H1 (cell line): Measurements from ENCODE around the gene PCDHB8. TPM values are rescaled to one million over a fixed set of nuclear protein-coding genes. Genes with fewer than 3 reads are reported as not detected.
"Not testable (repeated sequence)": the region's sequence is repeated elsewhere in the genome, so short reads cannot be mapped to it uniquely, and the experiment has no call there.

Experiments
- CTCF ChIA-PET: fragments of 300-600 bp; sonication (Branson Sonifier 250); formaldehyde crosslinking; loops from one replicate; lab custom pipeline; 2021; ENCODE audit not compliant: partially characterized antibody; lab: Charles Lee
- POLR2A ChIA-PET: fragments of 300-600 bp; sonication (Branson Sonifier 250); formaldehyde crosslinking; loops from one replicate; lab custom pipeline; 2021; ENCODE audit warnings: inconsistent platforms; ENCODE audit not compliant: partially characterized antibody; lab: Charles Lee
- DNase-seq, 2 experiments: peaks; one replicate each; pipeline versions ENCODE4 v3.0.0 to v3.0.0-alpha.2; 2010 to 2022; ENCODE audit warnings: low spot score in 2 of 2, low read depth in 1 of 2, mixed read lengths in 1 of 2
- FAIRE-seq: peaks from 2 replicates; lab custom pipeline; 2011; peaks lifted over from hg19 to GRCh38; lab: Jason Lieb, UNC
- H2AFZ ChIP-seq: 2 replicates; pipeline ENCODE4 v1.8.1; 2012; ENCODE audit warnings: low read length, inconsistent platforms
- H2AK5ac ChIP-seq: 2 replicates; pipeline ENCODE4 v1.6.1; 2013; ENCODE audit warnings: low read depth, low read length
- H2BK120ac ChIP-seq: replicated peaks from 2 replicates; pipeline ENCODE3; 2013; ENCODE audit warnings: low read depth, low read length, inconsistent platforms
- H2BK12ac ChIP-seq: 2 replicates; pipeline ENCODE4 v1.6.1; 2013; ENCODE audit warnings: low read depth, low read length
- H2BK15ac ChIP-seq: 2 replicates; pipeline ENCODE4 v1.6.1; 2013; ENCODE audit warnings: low read length
- H2BK20ac ChIP-seq: 2 replicates; pipeline ENCODE4 v1.6.1; 2013; ENCODE audit warnings: low read length
- H2BK5ac ChIP-seq: 2 replicates; pipeline ENCODE4 v1.6.1; 2013; ENCODE audit warnings: low read depth, low read length
- H3K14ac ChIP-seq: 2 replicates; pipeline ENCODE4 v1.6.1; 2013; ENCODE audit warnings: inconsistent platforms; ENCODE audit not compliant: insufficient read length
- H3K18ac ChIP-seq: 2 replicates; pipeline ENCODE4 v1.6.1; 2013; ENCODE audit warnings: low read length; ENCODE audit errors: extremely low read depth
- H3K23ac ChIP-seq: 2 replicates; pipeline ENCODE4 v1.6.1; 2013; ENCODE audit warnings: inconsistent platforms; ENCODE audit not compliant: insufficient read length
- H3K23me2 ChIP-seq: 2 replicates; pipeline ENCODE4 v1.6.1; 2013; ENCODE audit warnings: low read depth, low read length
- H3K27ac ChIP-seq: 2 replicates; pipeline ENCODE4 v1.6.1; 2011; ENCODE audit warnings: low read depth, low read length, inconsistent platforms
- H3K27me3 ChIP-seq, 4 experiments: replicated peaks in 1 of 4; 1 replicate in 1 of 4; 2 replicates in 3 of 4; pipeline versions ENCODE4 v1.6.1 to v1.8.1; 2011 to 2013; ENCODE audit warnings: low read length in 3 of 4, mild to moderate bottlenecking in 3 of 4, inconsistent platforms in 2 of 4, mixed read lengths in 2 of 4, moderate library complexity in 1 of 4; ENCODE audit not compliant: control insufficient read depth in 3 of 4, insufficient read depth in 3 of 4; ENCODE audit errors: extremely low read depth in 1 of 4
- H3K36me3 ChIP-seq, 4 experiments: 2 replicates each; pipeline versions ENCODE4 v1.6.1 to v1.8.1; 2011 to 2013; ENCODE audit warnings: mild to moderate bottlenecking in 4 of 4, low read length in 3 of 4, moderate library complexity in 2 of 4, control low read depth in 1 of 4, inconsistent platforms in 1 of 4; ENCODE audit not compliant: insufficient read depth in 4 of 4, control insufficient read depth in 2 of 4
- H3K4ac ChIP-seq: replicated peaks from 2 replicates; pipeline ENCODE3; 2013; ENCODE audit warnings: low read length, low read depth, mixed read lengths, inconsistent platforms; ENCODE audit not compliant: insufficient read length
- H3K4me1 ChIP-seq, 4 experiments: replicated peaks in 1 of 4; 1 replicate in 1 of 4; 2 replicates in 3 of 4; pipeline versions ENCODE4 v1.6.1 to v1.8.1; 2011 to 2013; ENCODE audit warnings: low read length in 3 of 4, inconsistent platforms in 2 of 4, mixed read lengths in 1 of 4; ENCODE audit not compliant: insufficient read depth in 4 of 4, control insufficient read depth in 3 of 4
- H3K4me2 ChIP-seq, 2 experiments: 2 replicates each; pipeline versions ENCODE4 v1.6.1 to v1.8.1; 2011 to 2013; ENCODE audit warnings: low read depth in 2 of 2, low read length in 2 of 2, control low read depth in 1 of 2, inconsistent platforms in 1 of 2, mild to moderate bottlenecking in 1 of 2; ENCODE audit not compliant: insufficient read depth in 1 of 2
- H3K4me3 ChIP-seq, 4 experiments: fragments of 200-600, 300-600 bp in 1 of 4; sonication (generic), shearing (Covaris generic), sonication (Bioruptor Twin) in 1 of 4; 2 replicates each; pipeline versions ENCODE4 v1.5.1 to v1.8.1; 2011 to 2016; ENCODE audit warnings: low read length in 4 of 4, low read depth in 3 of 4, control low read depth in 2 of 4, inconsistent platforms in 2 of 4, mild to moderate bottlenecking in 2 of 4, mixed read lengths in 1 of 4, moderate library complexity in 1 of 4; ENCODE audit not compliant: insufficient read depth in 2 of 4; ENCODE audit errors: extremely low read depth in 1 of 4
- H3K56ac ChIP-seq: replicated peaks from 2 replicates; pipeline ENCODE3; 2013; ENCODE audit warnings: low read depth, mild to moderate bottlenecking, mixed read lengths, low read length, inconsistent platforms; ENCODE audit not compliant: insufficient read length
- H3K79me1 ChIP-seq: 2 replicates; pipeline ENCODE4 v1.6.1; 2013; ENCODE audit warnings: low read depth, low read length, control low read depth
- H3K79me2 ChIP-seq, 2 experiments: 2 replicates each; pipeline versions ENCODE4 v1.6.1 to v1.8.1; 2012 to 2013; ENCODE audit warnings: low read length in 2 of 2, mild to moderate bottlenecking in 2 of 2, inconsistent platforms in 1 of 2; ENCODE audit not compliant: insufficient read depth in 2 of 2, control insufficient read depth in 1 of 2
- H3K9ac ChIP-seq, 4 experiments: replicated peaks in 1 of 4; 1 replicate in 1 of 4; 2 replicates in 3 of 4; pipeline versions ENCODE4 v1.6.1 to v1.8.1; 2011 to 2013; ENCODE audit warnings: low read depth in 3 of 4, low read length in 3 of 4, control low read depth in 2 of 4, mild to moderate bottlenecking in 2 of 4, moderate library complexity in 2 of 4, inconsistent platforms in 1 of 4; ENCODE audit errors: extremely low read depth in 1 of 4
- H3K9me3 ChIP-seq, 2 experiments: 2 replicates each; pipeline versions ENCODE4 v1.6.1 to v1.8.1; 2012 to 2013; ENCODE audit warnings: mild to moderate bottlenecking in 2 of 2, moderate library complexity in 2 of 2, control low read depth in 1 of 2, inconsistent platforms in 1 of 2, low read depth in 1 of 2, low read length in 1 of 2, mixed read lengths in 1 of 2; ENCODE audit not compliant: insufficient read depth in 2 of 2
- H4K20me1 ChIP-seq, 2 experiments: replicated peaks in 1 of 2; 2 replicates each; pipeline versions ENCODE3 to v1.8.1; 2011 to 2013; ENCODE audit warnings: inconsistent platforms in 2 of 2, low read length in 2 of 2, mild to moderate bottlenecking in 1 of 2; ENCODE audit not compliant: insufficient read depth in 2 of 2, control insufficient read depth in 1 of 2
- H4K5ac ChIP-seq: 2 replicates; pipeline ENCODE4 v1.6.1; 2013; ENCODE audit warnings: low read length, low read depth, mixed read lengths, inconsistent platforms; ENCODE audit not compliant: insufficient read length
- H4K8ac ChIP-seq: 2 replicates; pipeline ENCODE4 v1.8.0; 2013; ENCODE audit warnings: mild to moderate bottlenecking, moderate library complexity, low read length, inconsistent platforms; ENCODE audit not compliant: insufficient read depth; ENCODE audit errors: extremely low read depth
- H4K91ac ChIP-seq: replicated peaks from 2 replicates; pipeline ENCODE3; 2013; ENCODE audit warnings: low read length, mixed read lengths, inconsistent platforms; ENCODE audit not compliant: insufficient read length
- WGBS, 2 experiments: shearing (Covaris generic) in 1 of 2; methylation state at CpG; one replicate each; pipeline versions ENCODE4 v1.1.6 to v1.1.7; 2013 to 2015; ENCODE audit warnings: low lambda C conversion rate in 2 of 2, mixed read lengths in 2 of 2, inconsistent platforms in 1 of 2, low coverage in 1 of 2, missing lambda C conversion rate in 1 of 2; ENCODE audit not compliant: insufficient replicate concordance in 2 of 2, insufficient coverage in 1 of 2, insufficient read length in 1 of 2; ENCODE audit errors: extremely low coverage in 1 of 2, missing lambda C conversion rate in 1 of 2; 5-methylcytosine and 5-hydroxymethylcytosine counted together
- polyA plus RNA-seq, 7 experiments: library from polyadenylated mRNA; depleted of rRNA in 3 of 7; stranded (reverse) in 5 of 7; unstranded in 2 of 7; fragments of >200 nt in 5 of 7; fragments of 200-250 nt in 2 of 7; gene quantifications; 1 replicate in 5 of 7; 2 replicates in 1 of 7; 4 replicates in 1 of 7; pipeline versions ENCODE4 v1.2.1 to v1.2.3, GENCODE V29; 2011 to 2013; ENCODE audit warnings: missing spikeins in 2 of 7, mixed read lengths in 2 of 7
- total RNA-seq: library from RNA; stranded (reverse); fragmentation: NEBNext Ultra II Directional; extraction: Animal tissue kit (Norgen Biotek cat#: 25700); gene quantifications from 2 replicates; pipeline ENCODE4 v1.2.1, GENCODE V29; 2021

Gene PCDHB8
- total and polyA plus RNA-seq, 2 of the 8 experiments (the other 6 are each of a cell fraction or from before 2014, with no cell fraction given), result 0.24 to 1.1 TPM

- H3K27ac ChIP-seq, H3K79me2 ChIP-seq, H3K79me1 ChIP-seq, H4K5ac ChIP-seq, H4K20me1 ChIP-seq, H3K4me2 ChIP-seq, H2BK15ac ChIP-seq, H2BK120ac ChIP-seq, H3K14ac ChIP-seq, H4K91ac ChIP-seq, H2BK5ac ChIP-seq, H3K23ac ChIP-seq, H3K4me3 ChIP-seq, H3K36me3 ChIP-seq, H2AK5ac ChIP-seq, DNase-seq, FAIRE-seq, H3K23me2 ChIP-seq, H3K56ac ChIP-seq, H2BK12ac ChIP-seq, H3K9me3 ChIP-seq, H3K9ac ChIP-seq, H2AFZ ChIP-seq, H3K4ac ChIP-seq, H4K8ac ChIP-seq, H3K18ac ChIP-seq, H2BK20ac ChIP-seq, H3K4me1 ChIP-seq, H3K27me3 ChIP-seq: not testable (repeated sequence)
- POLR2A ChIA-PET, result interaction anchor here (0.6 kb wide), 1 partner anchor 279 kb away, joined by 3 read pairs; no protein-coding TSS in a partner anchor
- CTCF ChIA-PET, result interaction anchor here (0.6 to 2.3 kb wide), 13 partner anchors 9 to 654 kb away, joined by 3 to 12 read pairs (median 4); partner anchors contain the start of genes PCDHB10, PCDHB14, PCDHB16 and PCDHB4
- WGBS, 2 experiments, result 91% methylated on average over 11 of the region's 35 CpGs; no CpG with 5 or more reads in 1 of the 2 experiments
Observed at GRCh38 chr5:141201646-141202045, 24.1 kb downstream of the PCDHB8 start.
